CD14-positive monocyte (primary cell): ENCODE data around the gene TOPBP1. TPM values are rescaled to one million over a fixed set of nuclear protein-coding genes. Genes with fewer than 3 reads are reported as not detected.
A peak's percentile ranks its signal among the peaks of the same experiment; 100 is the strongest.

Experiments used
- DNase-seq, 3 donors: peaks; one replicate each; pipeline ENCODE4 v3.0.0-alpha.2; 2011 to 2022
- H2AFZ ChIP-seq: 2 replicates; pipeline ENCODE4 v1.6.0; 2012; ENCODE audit warnings: mild to moderate bottlenecking, low read depth, low read length, inconsistent platforms; ENCODE audit not compliant: insufficient read depth, poor library complexity, severe bottlenecking
- H3K27ac ChIP-seq, 2 donors: 1 replicate in 1 of 2; 2 replicates in 1 of 2; pipeline ENCODE4 v1.5.1; 2012 to 2013; ENCODE audit warnings: low read length in 2 of 2, control low read depth in 1 of 2, inconsistent platforms in 1 of 2, low read depth in 1 of 2, mild to moderate bottlenecking in 1 of 2
- H3K27me3 ChIP-seq, 2 donors: one replicate each; pipeline versions ENCODE4 v1.6.0 to v1.6.1; 2011 to 2013; ENCODE audit warnings: low read length in 2 of 2; ENCODE audit not compliant: control insufficient read depth in 2 of 2, insufficient read depth in 2 of 2
- H3K36me3 ChIP-seq, 2 donors: replicated peaks in 1 of 2; 1 replicate in 1 of 2; 2 replicates in 1 of 2; pipeline versions ENCODE4 v1.5.1 to v1.6.1; 2012 to 2013; ENCODE audit warnings: low read length in 2 of 2, control low read depth in 1 of 2, inconsistent platforms in 1 of 2, mild to moderate bottlenecking in 1 of 2; ENCODE audit not compliant: insufficient read depth in 2 of 2, control insufficient read depth in 1 of 2
- H3K4me1 ChIP-seq, 2 donors: 1 replicate in 1 of 2; 2 replicates in 1 of 2; pipeline versions ENCODE4 v1.5.1 to v1.6.1; 2012 to 2013; ENCODE audit warnings: low read length in 2 of 2, control low read depth in 1 of 2, inconsistent platforms in 1 of 2, mild to moderate bottlenecking in 1 of 2, moderate library complexity in 1 of 2; ENCODE audit not compliant: insufficient read depth in 2 of 2, control insufficient read depth in 1 of 2
- H3K4me2 ChIP-seq: replicated peaks from 2 replicates; pipeline ENCODE3; 2012; ENCODE audit warnings: low read length, moderate library complexity, mild to moderate bottlenecking; ENCODE audit not compliant: poor library complexity, severe bottlenecking; ENCODE audit errors: extremely low read depth
- H3K4me3 ChIP-seq, 3 experiments: fragments of 200-600 bp in 1 of 3; sonication (generic) in 1 of 3; replicated peaks in 1 of 3; 1 replicate in 2 of 3; 2 replicates in 1 of 3; pipeline ENCODE4 v1.5.1; 2011 to 2013; ENCODE audit warnings: low read length in 3 of 3, mild to moderate bottlenecking in 3 of 3, control low read depth in 2 of 3, low read depth in 2 of 3, inconsistent platforms in 1 of 3, moderate library complexity in 1 of 3
- H3K79me2 ChIP-seq: 2 replicates; pipeline ENCODE4 v1.6.0; 2012; ENCODE audit warnings: mild to moderate bottlenecking, control low read depth, inconsistent platforms, low read length, moderate library complexity; ENCODE audit not compliant: insufficient read depth
- H3K9ac ChIP-seq: 2 replicates; pipeline ENCODE4 v1.6.0; 2017; ENCODE audit warnings: low read length, mild to moderate bottlenecking; ENCODE audit not compliant: insufficient read depth, poor library complexity, severe bottlenecking
- H3K9me3 ChIP-seq, 2 donors: replicated peaks in 1 of 2; 1 replicate in 1 of 2; 2 replicates in 1 of 2; pipeline versions ENCODE4 v1.5.1 to v1.6.1; 2012 to 2013; ENCODE audit warnings: low read length in 2 of 2, control low read depth in 1 of 2; ENCODE audit not compliant: control insufficient read depth in 1 of 2, insufficient read depth in 1 of 2
- H4K20me1 ChIP-seq: 2 replicates; pipeline ENCODE4 v1.6.0; 2012; ENCODE audit warnings: mild to moderate bottlenecking, low read length, control low read depth, moderate library complexity; ENCODE audit not compliant: insufficient read depth
- H3K27ac Mint-ChIP-seq, 7 donors: one replicate each; pipeline ENCODE4 v1.8.0; 2020; ENCODE audit warnings: mild to moderate bottlenecking in 7 of 7, mixed read lengths in 7 of 7, moderate library complexity in 6 of 7, inconsistent platforms in 2 of 7
- H3K27me3 Mint-ChIP-seq, 3 donors: one replicate each; pipeline ENCODE4 v1.8.0; 2021 to 2022; ENCODE audit warnings: low read depth in 3 of 3, mild to moderate bottlenecking in 3 of 3, mixed read lengths in 3 of 3, moderate library complexity in 3 of 3, inconsistent platforms in 1 of 3
- H3K36me3 Mint-ChIP-seq, 2 donors: one replicate each; pipeline ENCODE4 v1.8.0; 2020; ENCODE audit warnings: mixed read lengths in 2 of 2, inconsistent platforms in 1 of 2, mild to moderate bottlenecking in 1 of 2
- H3K4me1 Mint-ChIP-seq: one replicate; pipeline ENCODE4 v1.8.0; 2020; ENCODE audit warnings: mild to moderate bottlenecking, mixed read lengths
- H3K4me3 Mint-ChIP-seq, 2 donors: one replicate each; pipeline ENCODE4 v1.8.0; 2020; ENCODE audit warnings: mild to moderate bottlenecking in 2 of 2, mixed read lengths in 2 of 2, moderate library complexity in 1 of 2
- H3K9me3 Mint-ChIP-seq, 7 donors: one replicate each; pipeline ENCODE4 v1.8.0; 2020 to 2022; ENCODE audit warnings: mixed read lengths in 7 of 7, mild to moderate bottlenecking in 6 of 7, moderate library complexity in 6 of 7, inconsistent platforms in 2 of 7
- CTCF ChIP-seq: fragments of 200-600 bp; IDR thresholded peaks from one replicate; pipeline ENCODE4 v1.8.0; 2022; ENCODE audit warnings: antibody characterized with exemption, mild to moderate bottlenecking
- WGBS: methylation state at CpG from one replicate; pipeline ENCODE4 v1.1.5; 2013; ENCODE audit warnings: missing lambda C conversion rate; ENCODE audit not compliant: insufficient coverage; 5-methylcytosine and 5-hydroxymethylcytosine counted together
- intact Hi-C, 2 donors: fragments of 100-400 bp; cut with micrococcal nuclease; formaldehyde crosslinking; loops; one replicate each; pipeline versions ENCODE4 v1.15.0 to v1.15.1; 2023
- polyA plus RNA-seq, 3 donors: library from polyadenylated mRNA; depleted of rRNA in 1 of 3; unstranded in 2 of 3; stranded (reverse) in 1 of 3; fragments of 300-500 nt in 2 of 3; fragments of >200 nt in 1 of 3; fragmentation: Illumina TruSeq in 2 of 3; gene quantifications; 1 replicate in 2 of 3; 2 replicates in 1 of 3; pipeline ENCODE4 v1.2.3, GENCODE V29; 2012 to 2021

TOPBP1 gene
- polyA plus RNA-seq, 3 donors = 4.9 to 24.3 (median 7.0) TPM

GRCh38 chr3:133576169-133576568, 85.6 kb downstream of the TOPBP1 start:
- Histone ChIP-seq H2AFZ (no peak overlapping the region), H3K27me3 (no peaks in the 10 kb centered on the region), H3K9ac (no peak overlapping the region), H3K4me3 (peak overlapping the region; percentile 92 to 100 (median 93)), H3K9me3 (no peaks in the 10 kb centered on the region), H3K79me2 (peaks cover 68% of the 10 kb centered on the region), H3K4me2 (peak overlapping the region; percentile 89), H3K27ac (peak overlapping the region in 1 of 2 donors; percentile 91), H3K4me1 (peaks cover 49 to 60% of the 10 kb centered on the region in 2 donors), H3K36me3 (peaks cover 48 to 54% of the 10 kb centered on the region in 2 donors), H4K20me1 (peaks cover 66% of the 10 kb centered on the region)
- H3K27me3 Mint-ChIP-seq = peaks cover 0 to 1% (median 0%) of the 10 kb centered on the region in 3 donors
- peaks cover 49 to 53% of the 10 kb centered on the region in 2 donors for H3K36me3 Mint-ChIP-seq
- H3K27ac Mint-ChIP-seq = peak overlapping the region in 5 of 7 donors; percentile 42 to 85 (median 78)
- intact Hi-C loops = loop anchor here (5.0 to 10.0 kb wide), 3 partner anchors 86 to 229 kb away; partner anchors contain the start of genes SRPRB (in 1 of the 2) and TOPBP1 (in 1 of the 2)
- WGBS = 50% methylated on average over 3 of the region's 3 CpGs
- peak overlapping the region; percentile 63 to 88 for H3K4me3 Mint-ChIP-seq
- DNase-seq = no peak
- TF ChIP-seq CTCF = no peak
- H3K9me3 Mint-ChIP-seq = no peaks in the 10 kb centered on the region
- peaks cover 52% of the 10 kb centered on the region for H3K4me1 Mint-ChIP-seq

GRCh38 chr3:133575086-133575485, 86.7 kb downstream of the TOPBP1 start:
- no peak for DNase-seq
- H3K4me1 ChIP-seq = peaks cover 59 to 71% of the 10 kb centered on the region in 2 donors
- H2AFZ ChIP-seq = no peak overlapping the region
- Mint-ChIP-seq H3K27me3 (peaks cover 0 to 1% (median 0%) of the 10 kb centered on the region in 3 donors), H3K9me3 (no peaks in the 10 kb centered on the region), H3K4me1 (peaks cover 62% of the 10 kb centered on the region), H3K4me3 (peak overlapping the region; percentile 88 to 96), H3K27ac (peak overlapping the region; percentile 87 to 99 (median 94)), H3K36me3 (peaks cover 44 to 46% of the 10 kb centered on the region in 2 donors)
- TF ChIP-seq CTCF = no peak
- no peaks in the 10 kb centered on the region for H3K27me3 ChIP-seq
- 33% methylated on average over 1 of the region's 4 CpGs for WGBS
- peak overlapping the region; percentile 89 for H3K4me2 ChIP-seq
- H4K20me1 ChIP-seq = peaks cover 55% of the 10 kb centered on the region
- H3K79me2 ChIP-seq = peaks cover 58% of the 10 kb centered on the region
- peak overlapping the region; percentile 91 to 97 for H3K27ac ChIP-seq
- H3K9ac ChIP-seq = peak overlapping the region; percentile 81
- peak overlapping the region; percentile 92 to 100 (median 93) for H3K4me3 ChIP-seq
- no peaks in the 10 kb centered on the region for H3K9me3 ChIP-seq
- intact Hi-C loops = loop anchor here (2.0 to 10.0 kb wide), 4 partner anchors 68 to 230 kb away; partner anchors contain the start of genes SRPRB (in 1 of the 2) and TOPBP1 (in 1 of the 2)
- peaks cover 44 to 47% of the 10 kb centered on the region in 2 donors for H3K36me3 ChIP-seq
